Stimulated activated CD8-positive, alpha-beta memory T cell treated with anti-CD3 and anti-CD28 coated beads, Interleukin-4, amount 100 ng/mL, for 1 hour (primary cell): ENCODE data around the gene APPBP2.
A peak's percentile ranks its signal among the peaks of the same experiment; 100 is the strongest.
"Not testable (repeated sequence)": the region's sequence is repeated elsewhere in the genome, so short reads cannot be mapped to it uniquely, and the experiment has no call there.

ENCODE experiments used
- DNase-seq, 2 donors: peaks; one replicate each; pipeline ENCODE4 v3.0.0-alpha.2; 2020; ENCODE audit warnings: low read depth in 2 of 2, low spot score in 1 of 2

Gene APPBP2

DNA sequence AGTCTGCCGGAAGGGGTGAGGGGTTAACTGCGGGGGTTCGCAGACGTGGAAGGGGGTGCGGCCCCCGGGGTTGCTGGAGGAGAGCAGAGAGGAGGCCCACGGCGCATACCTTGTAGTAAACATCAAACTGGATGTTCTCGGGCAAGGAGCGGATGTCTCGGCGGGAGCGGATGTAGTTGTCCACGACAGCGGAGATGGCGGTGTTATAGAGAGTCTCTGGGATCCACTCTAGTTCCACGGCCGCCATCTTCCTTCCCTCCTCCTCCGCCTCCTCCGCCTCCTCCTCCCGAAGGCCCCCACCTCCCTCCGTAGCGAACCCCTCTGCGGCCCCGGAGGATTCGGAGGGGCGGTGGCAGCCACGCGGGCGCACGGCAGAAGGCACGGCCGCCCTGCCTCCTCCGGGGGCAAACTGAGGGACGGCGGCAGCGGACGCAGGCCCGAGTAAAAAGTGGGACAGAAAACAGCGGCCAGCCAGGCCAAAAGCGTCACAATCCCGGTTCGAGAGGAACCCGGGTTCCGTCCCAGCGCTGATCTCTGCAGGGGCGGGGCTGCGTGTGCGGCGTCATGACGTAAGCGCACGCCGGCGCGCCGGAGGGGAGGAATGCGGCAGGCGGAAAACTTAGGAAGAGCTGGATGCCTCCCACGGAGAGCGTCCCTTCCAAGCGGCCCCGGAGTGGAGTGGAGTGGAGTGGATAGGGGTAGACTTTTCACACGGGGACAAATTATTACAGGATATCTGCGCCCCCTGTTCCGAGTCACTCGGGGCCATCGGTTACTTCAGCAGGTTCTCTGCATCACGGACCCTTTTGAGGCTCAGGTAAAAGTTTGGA lies at the start of gene APPBP2:
TSS of gene APPBP2 (minus strand) at position 558 of the 830 bp plus-strand sequence. CDS start at position 247, 311 bp downstream.
- DNase-seq: peak; percentile 43 to 47

- no peak for DNase-seq
Measured at GRCh38 chr17:60573236-60574051, 47.4 kb upstream of the APPBP2 start.

DNA sequence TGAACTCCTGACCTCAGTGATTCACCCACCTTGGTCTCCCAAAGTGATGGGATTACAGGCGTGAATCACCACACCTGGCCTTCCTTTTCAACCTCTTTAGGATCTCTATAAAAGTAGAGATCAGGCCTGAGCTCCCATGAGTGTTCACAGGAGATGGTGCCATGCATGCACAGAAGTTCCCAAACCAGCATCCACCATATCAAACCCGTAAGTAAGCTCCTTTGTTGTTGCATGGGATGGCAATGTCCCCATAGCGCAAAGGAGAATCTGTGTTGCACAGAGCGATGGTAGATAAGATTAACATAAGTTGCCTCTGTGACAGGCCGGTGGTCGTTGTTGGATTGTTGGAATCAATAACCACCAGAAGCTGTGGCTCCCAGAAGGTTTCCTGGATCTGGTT lies 39.2 kb upstream of the APPBP2 start:
- DNase-seq: no peak

- no peak for DNase-seq
Measured at GRCh38 chr17:60563743-60564142, 37.7 kb upstream of the APPBP2 start.

DNA sequence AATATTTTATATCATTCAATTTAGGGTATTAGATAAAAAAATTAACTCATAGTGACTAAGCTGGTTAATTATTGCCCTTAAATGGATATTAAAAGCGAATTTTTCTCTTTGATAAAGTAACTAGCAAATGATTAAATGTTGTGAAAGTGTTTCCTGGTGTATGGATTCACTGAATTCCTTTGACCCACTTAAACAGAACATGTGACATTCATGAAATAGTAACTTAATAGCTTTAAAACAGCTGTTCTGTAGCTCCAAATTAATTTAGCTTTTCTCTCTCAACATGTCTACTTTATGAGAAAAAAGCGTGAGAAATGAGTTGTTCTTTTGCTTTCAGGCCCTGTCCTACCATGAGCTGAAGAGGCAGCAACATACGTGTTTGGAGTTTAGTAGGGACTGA lies 36.4 kb upstream of the APPBP2 start:
- no peak for DNase-seq

DNA sequence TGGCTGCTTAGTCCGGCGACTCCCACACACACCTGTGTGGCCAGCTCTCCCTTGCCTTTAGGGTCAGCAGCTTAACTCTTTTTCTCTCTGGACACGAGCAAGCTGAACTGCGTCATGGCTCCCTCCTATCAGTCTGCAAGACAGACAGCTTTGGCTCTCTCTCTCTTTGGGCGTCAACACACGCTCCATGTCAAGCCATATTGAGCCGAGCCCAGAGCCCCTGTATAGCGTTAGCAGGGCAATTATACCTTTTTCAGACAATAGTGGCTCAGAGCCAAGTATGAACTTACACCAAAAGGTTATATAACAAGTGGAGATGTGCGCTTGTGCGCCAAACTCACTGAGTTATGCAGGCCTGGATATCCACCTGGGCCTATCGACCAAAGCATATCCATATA lies 34.8 kb upstream of the APPBP2 start:
- no peak for DNase-seq

- no peak for DNase-seq
Measured at GRCh38 chr17:60559995-60560859, 34.2 kb upstream of the APPBP2 start.

GRCh38 chr17:60559659-60559994 lies 33.6 kb upstream of the APPBP2 start:
- DNase-seq: no peak

- DNase-seq: no peak
Measured at GRCh38 chr17:60557805-60558204, 31.8 kb upstream of the APPBP2 start.

GRCh38 chr17:60555786-60556185 lies 29.7 kb upstream of the APPBP2 start:
- no peak for DNase-seq

DNA sequence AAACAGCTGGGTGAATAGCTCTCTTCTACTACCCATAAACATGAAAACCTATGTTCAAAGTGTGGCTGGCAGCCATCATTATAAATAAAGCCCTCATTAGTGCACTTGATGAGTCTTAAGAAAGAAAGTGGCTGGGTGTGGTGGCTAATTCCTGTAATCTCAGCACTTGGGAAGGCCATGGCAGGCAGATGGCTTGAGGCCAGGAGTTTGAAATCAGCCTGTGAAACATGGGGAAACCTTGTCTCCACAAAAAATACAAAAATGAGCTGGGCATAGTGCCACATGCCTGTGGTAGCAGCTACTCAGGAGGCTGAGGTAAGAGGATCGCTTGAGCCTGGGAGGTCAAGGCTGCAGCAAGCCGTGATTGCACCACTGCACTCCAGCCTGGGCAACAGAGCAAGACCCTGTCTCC lies 28.3 kb upstream of the APPBP2 start:
- DNase-seq: no peak

DNA sequence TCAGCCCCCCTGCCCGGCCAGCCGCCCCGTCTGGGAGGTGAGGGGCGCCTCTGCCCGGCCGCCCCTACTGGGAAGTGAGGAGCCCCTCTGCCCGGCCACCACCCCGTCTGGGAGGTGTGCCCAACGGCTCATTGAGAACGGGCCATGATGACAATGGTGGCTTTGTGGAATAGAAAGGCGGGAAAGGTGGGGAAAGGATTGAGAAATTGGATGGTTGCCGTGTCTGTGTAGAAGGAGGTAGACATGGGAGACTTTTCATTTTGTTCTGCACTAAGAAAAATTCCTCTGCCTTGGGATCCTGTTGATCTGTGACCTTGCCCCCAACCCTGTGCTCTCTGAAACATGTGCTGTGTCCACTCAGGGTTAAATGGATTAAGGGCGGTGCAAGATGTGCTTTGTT lies 26.2 kb upstream of the APPBP2 start:
- not testable (repeated sequence) for DNase-seq

GRCh38 chr17:60548990-60549389 lies 22.9 kb upstream of the APPBP2 start:
- DNase-seq: no peak

GRCh38 chr17:60545465-60546191 lies 19.6 kb upstream of the APPBP2 start:
- no peak for DNase-seq

DNA sequence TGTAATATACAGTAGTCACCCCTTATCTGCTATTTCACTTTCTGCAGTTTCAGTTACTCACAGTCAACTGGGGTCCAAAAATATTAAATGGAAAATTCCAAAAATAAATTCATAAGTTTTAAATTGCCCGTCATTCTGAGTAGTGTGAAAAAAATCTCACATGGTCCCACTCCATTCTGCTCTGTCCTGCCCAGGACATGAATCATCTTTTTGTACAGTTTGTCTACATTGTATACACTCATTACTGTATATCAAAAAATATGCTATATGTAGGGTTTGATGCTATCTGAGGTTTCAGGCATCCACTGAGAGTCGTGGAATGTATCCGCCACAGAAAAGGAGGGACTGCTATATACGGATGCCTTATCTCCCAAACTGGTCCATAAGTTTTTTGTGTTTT lies 16.0 kb upstream of the APPBP2 start:
- no peak for DNase-seq

DNA sequence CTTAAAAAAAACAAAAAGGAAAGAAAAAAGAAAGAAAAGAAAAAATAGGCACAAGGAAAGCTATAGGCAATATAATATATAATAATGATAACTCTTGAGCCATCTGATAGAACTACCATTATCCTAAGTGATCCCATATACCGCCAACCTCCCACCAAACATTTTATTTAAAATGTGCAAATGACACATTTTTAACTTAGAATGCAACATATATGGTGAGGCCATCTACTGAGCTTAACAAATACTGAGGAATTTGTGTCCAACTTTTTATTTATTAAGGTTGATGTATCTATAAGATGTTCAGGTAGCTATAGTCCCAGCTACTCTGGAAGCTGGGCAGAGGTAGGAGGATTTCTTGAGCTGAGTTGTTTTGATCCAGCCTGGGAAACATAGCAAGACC lies 14.4 kb upstream of the APPBP2 start:
- no peak for DNase-seq

DNA sequence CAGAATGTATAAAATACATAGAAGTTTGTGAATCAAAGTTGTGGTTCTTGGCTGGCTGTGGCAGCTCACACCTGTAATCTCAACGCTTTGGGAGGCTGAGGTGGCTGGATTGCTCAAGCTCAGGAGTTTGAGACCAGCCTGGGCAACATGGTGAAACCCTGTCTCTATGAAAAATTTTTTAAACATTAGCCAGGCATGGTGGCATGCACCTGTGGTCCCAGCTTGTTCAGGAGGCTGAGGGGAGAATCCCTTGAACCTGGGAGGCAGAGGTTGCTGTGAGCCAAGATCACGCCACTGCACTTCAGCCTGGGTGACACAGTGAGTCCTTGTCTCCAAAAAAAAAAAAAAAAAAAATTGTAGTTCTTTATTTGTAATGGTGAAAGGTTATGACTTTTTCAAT lies 13.8 kb upstream of the APPBP2 start:
- no peak for DNase-seq

- no peak for DNase-seq
Measured at GRCh38 chr17:60538726-60539125, 12.7 kb upstream of the APPBP2 start.

DNA sequence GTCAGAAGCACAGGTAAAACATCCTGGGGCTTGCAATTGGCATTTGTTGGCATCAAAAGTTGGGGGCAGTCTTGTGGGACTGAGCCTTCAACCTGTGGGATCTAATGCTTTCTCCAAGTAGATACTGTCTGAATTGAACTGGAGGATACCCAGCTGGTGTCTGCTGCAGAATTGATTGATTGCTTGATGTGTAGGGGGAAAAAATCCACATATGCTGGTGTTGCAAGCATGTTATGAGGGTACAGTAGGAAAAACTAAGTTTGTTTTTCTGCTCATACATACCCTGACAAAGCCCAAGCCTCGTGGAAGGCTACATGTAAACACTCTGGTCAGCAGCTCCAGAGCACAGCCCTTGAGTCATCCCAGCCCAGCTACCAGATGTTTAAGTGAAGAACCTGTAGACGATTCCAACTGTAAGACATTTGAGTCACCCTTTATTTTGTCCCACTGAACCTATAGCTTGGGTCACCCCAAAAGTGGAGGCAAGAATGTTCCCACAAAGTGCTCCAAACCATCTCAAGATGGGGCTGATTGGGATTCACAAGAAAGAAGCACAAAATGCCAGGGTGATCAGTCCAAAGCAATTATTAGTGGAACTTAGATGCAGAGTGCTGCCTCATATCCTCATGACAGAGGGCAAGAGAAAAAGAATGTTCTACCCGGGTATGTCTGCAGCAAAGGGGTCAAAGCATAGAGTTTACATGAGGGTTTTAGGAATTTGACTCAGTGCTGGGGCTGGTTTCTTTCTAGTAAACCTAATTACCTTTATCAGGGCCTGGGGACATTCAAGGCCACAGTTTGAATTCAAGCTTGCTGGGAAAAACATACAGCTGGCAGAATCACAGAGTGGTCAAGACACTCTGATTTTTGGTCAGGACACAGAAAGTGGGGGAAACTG lies 9.6 kb upstream of the APPBP2 start:
- no peak for DNase-seq
